Measurements from ENCODE around the gene GLYAT. TPM values are rescaled to one million over a fixed set of nuclear protein-coding genes. Genes with fewer than 3 reads are reported as not detected.

The GLYAT gene
- total RNA-seq, 4 donors from 2014 or later, result not detected

DNA sequence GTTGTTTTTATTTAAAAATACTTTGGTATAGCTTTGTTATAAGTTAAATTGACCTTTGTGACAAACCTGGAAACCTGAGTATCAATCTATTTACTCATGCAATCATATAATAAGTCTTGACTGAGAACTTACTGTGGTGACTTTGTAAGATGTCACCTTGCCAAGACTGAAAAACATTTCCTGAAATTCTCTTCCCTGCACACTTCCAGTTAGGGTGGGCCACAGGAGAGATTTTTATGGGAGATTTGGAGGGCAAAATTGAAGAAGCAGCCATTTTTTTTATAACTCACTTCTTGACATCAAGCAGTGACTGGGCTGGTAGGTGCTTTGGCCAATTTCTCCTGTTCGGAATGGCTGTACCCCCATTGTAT is 31.4 kb upstream of the GLYAT start:
- Histone ChIP-seq H3K36me3 (no peaks in the 10 kb centered on the region), H3K27me3 (no peaks in the 10 kb centered on the region), H3K4me1 (no peaks in the 10 kb centered on the region), H3K4me3 (no peak overlapping the region), H3K27ac (no peak overlapping the region), H3K9me3 (no peaks in the 10 kb centered on the region)
- DNase-seq, result no peak
- TF ChIP-seq CTCF (IDR thresholded peaks at IDR 0.05) (no peak), POLR2A (IDR thresholded peaks at IDR 0.05) (no peak)
- intact Hi-C loops (cut with DNase I; ENCODE audit: low total_unique reads), result no loop called here

GRCh38 chr11:58762284-58763119 is 30.8 kb upstream of the GLYAT start:
- intact Hi-C loops (cut with DNase I; ENCODE audit: low total_unique reads), result no loop called here
- H3K9me3 ChIP-seq, result no peaks in the 10 kb centered on the region
- no peak for DNase-seq
- H3K4me1 ChIP-seq, result no peaks in the 10 kb centered on the region
- no peak for TF ChIP-seq POLR2A (IDR thresholded peaks at IDR 0.05)
- TF ChIP-seq CTCF (IDR thresholded peaks at IDR 0.05), result no peak
- no peak overlapping the region for H3K4me3 ChIP-seq
- no peaks in the 10 kb centered on the region for H3K27me3 ChIP-seq
- H3K36me3 ChIP-seq, result no peaks in the 10 kb centered on the region
- H3K27ac ChIP-seq, result no peak overlapping the region

- intact Hi-C loops (cut with DNase I; ENCODE audit: low total_unique reads), result no loop called here
- Histone ChIP-seq H3K4me1 (no peaks in the 10 kb centered on the region), H3K27me3 (no peaks in the 10 kb centered on the region), H3K27ac (no peak overlapping the region), H3K4me3 (no peak overlapping the region), H3K9me3 (no peaks in the 10 kb centered on the region), H3K36me3 (no peaks in the 10 kb centered on the region)
- DNase-seq, result no peak
- TF ChIP-seq POLR2A (IDR thresholded peaks at IDR 0.05), result no peak
- TF ChIP-seq CTCF (IDR thresholded peaks at IDR 0.05), result no peak
Observed at GRCh38 chr11:58757439-58757838, 25.7 kb upstream of the GLYAT start.

- H3K27ac ChIP-seq, result no peak overlapping the region
- H3K36me3 ChIP-seq, result no peaks in the 10 kb centered on the region
- no peaks in the 10 kb centered on the region for H3K9me3 ChIP-seq
- H3K27me3 ChIP-seq, result no peaks in the 10 kb centered on the region
- TF ChIP-seq CTCF (IDR thresholded peaks at IDR 0.05) (no peak), POLR2A (IDR thresholded peaks at IDR 0.05) (no peak)
- no peak for DNase-seq
- intact Hi-C loops (cut with DNase I; ENCODE audit: low total_unique reads), result no loop called here
- H3K4me3 ChIP-seq, result no peak overlapping the region
- no peaks in the 10 kb centered on the region for H3K4me1 ChIP-seq
Observed at GRCh38 chr11:58745705-58746364, 14.1 kb upstream of the GLYAT start.

DNA sequence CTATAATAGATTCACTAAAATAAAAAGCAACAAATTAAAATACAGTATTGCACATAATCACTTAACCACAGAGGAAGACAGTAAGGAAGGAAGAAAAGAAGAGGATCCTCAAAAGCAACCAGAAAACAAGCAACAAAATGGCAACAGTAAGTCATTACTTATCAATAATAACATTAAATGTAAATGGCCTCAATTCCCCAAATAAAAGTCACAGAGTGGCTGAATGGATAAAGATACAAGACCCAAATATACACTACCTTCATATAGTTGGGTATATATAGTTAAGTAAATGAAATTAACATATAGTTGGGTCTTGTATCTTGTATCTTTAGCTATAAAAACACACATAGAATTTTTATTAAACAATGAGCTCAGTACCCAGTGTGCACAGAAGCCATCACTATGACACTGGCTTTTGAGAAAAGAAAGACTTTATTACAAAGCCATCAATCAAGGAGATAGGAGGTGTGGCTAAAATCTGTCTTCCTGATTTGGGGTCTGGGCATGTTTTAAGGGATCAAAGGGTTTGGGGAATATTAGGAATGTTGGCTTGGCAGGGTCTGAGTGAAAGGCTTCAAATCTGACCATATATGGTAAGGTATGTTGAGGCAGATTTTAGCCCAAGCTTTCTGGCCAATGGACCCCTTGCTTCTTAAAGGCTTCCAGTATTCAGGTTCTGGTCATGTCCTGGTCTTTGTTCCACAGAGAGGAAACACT is 13.4 kb upstream of the GLYAT start:
- H3K27ac ChIP-seq, result no peak overlapping the region
- TF ChIP-seq CTCF (IDR thresholded peaks at IDR 0.05), result no peak
- no peak for TF ChIP-seq POLR2A (IDR thresholded peaks at IDR 0.05)
- no peak overlapping the region for H3K4me3 ChIP-seq
- no peaks in the 10 kb centered on the region for H3K27me3 ChIP-seq
- H3K9me3 ChIP-seq, result no peaks in the 10 kb centered on the region
- no peaks in the 10 kb centered on the region for H3K36me3 ChIP-seq
- no peak for DNase-seq
- H3K4me1 ChIP-seq, result no peaks in the 10 kb centered on the region
- intact Hi-C loops (cut with DNase I; ENCODE audit: low total_unique reads), result no loop called here

All from uterus (tissue), 4 donors.